Measurements from ENCODE around the gene NANOG. TPM values are rescaled to one million over a fixed set of nuclear protein-coding genes. Genes with fewer than 3 reads are reported as not detected.
"Not testable (repeated sequence)": the region's sequence is repeated elsewhere in the genome, so short reads cannot be mapped to it uniquely, and the experiment has no call there.

The NANOG gene
- total RNA-seq, 4 donors from 2014 or later, result 0.16 to 0.41 TPM; not detected in 2

DNA sequence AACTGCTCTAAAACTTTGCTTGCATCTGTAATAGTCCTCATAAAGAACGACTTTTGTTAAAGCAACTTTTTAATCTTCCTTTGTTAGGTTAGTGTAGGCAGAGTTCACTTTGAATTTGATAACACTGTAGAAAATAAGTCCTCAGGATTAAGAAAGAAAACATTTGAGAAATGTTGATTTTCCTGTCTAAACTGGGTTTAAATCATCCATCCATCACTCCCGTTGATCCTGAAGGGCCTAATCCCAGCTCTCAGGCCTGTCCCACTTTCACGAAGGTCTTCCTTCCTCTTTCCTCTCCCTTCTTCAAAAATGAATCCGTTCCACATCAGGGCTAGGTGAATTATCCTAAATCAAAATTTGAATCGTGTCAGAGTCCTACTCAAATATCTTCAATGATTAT, 46.6 kb downstream of the NANOG start:
- no peaks in the 10 kb centered on the region for H3K36me3 ChIP-seq
- H3K9me3 ChIP-seq, result no peaks in the 10 kb centered on the region
- H3K4me3 ChIP-seq, result no peak overlapping the region
- no peaks in the 10 kb centered on the region for H3K27me3 ChIP-seq
- intact Hi-C loops (cut with DNase I; ENCODE audit: low total_unique reads) (no loop called here), in situ Hi-C loops (cut with MboI; ENCODE audit: low pct_ligation_motif_present in 1 of 4, low pct_unique_long_range_greater_than_20kb in 1 of 4, low sequenced_read_pairs in 3 of 4) (no loop called here)
- no peak overlapping the region for H3K27ac ChIP-seq
- 51 to 54% methylated on average over 5 of the region's 5 CpGs for whole genome bisulfite sequencing, 2 donors (ENCODE audit: low coverage in 1 of 2)
- no peaks in the 10 kb centered on the region for H3K4me1 ChIP-seq
- TF ChIP-seq, protein P1, sequence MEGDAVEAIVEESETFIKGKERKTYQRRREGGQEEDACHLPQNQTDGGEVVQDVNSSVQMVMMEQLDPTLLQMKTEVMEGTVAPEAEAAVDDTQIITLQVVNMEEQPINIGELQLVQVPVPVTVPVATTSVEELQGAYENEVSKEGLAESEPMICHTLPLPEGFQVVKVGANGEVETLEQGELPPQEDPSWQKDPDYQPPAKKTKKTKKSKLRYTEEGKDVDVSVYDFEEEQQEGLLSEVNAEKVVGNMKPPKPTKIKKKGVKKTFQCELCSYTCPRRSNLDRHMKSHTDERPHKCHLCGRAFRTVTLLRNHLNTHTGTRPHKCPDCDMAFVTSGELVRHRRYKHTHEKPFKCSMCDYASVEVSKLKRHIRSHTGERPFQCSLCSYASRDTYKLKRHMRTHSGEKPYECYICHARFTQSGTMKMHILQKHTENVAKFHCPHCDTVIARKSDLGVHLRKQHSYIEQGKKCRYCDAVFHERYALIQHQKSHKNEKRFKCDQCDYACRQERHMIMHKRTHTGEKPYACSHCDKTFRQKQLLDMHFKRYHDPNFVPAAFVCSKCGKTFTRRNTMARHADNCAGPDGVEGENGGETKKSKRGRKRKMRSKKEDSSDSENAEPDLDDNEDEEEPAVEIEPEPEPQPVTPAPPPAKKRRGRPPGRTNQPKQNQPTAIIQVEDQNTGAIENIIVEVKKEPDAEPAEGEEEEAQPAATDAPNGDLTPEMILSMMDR (IDR thresholded peaks at IDR 0.05), result no peak
- TF ChIP-seq POLR2AphosphoS5 (IDR thresholded peaks at IDR 0.05), result no peak
- DNase-seq, result no peak

DNA sequence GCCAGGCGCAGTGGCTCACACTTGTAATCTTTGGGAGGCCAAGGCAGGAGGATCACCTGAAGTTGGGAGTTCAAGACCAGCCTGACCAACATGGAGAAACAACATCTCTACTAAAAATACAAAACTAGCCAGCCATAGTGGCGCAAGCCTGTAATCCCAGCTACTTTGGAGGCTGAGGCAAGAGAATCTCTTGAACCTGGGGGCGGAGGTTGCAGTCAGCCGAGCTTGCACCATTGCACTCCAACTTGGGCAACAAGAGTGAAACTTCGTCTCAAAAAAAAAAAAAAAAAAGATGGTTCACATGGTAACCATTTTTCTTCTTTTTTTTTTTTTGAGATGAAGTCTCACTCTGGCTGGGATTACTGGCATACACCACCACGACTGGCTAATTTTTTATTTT, 48.2 kb downstream of the NANOG start:
- no peak for TF ChIP-seq EP300 (IDR thresholded peaks at IDR 0.05; ENCODE audit: low read depth)
- TF ChIP-seq, protein P1 (IDR thresholded peaks at IDR 0.05), result no peak
- no peak for TF ChIP-seq POLR2A (IDR thresholded peaks at IDR 0.05)
- TF ChIP-seq POLR2AphosphoS5 (IDR thresholded peaks at IDR 0.05), result no peak
- intact Hi-C loops (cut with DNase I; ENCODE audit: low total_unique reads) (no loop called here), in situ Hi-C loops (cut with MboI; ENCODE audit: low pct_ligation_motif_present in 1 of 4, low pct_unique_long_range_greater_than_20kb in 1 of 4, low sequenced_read_pairs in 3 of 4) (no loop called here)
- no peaks in the 10 kb centered on the region for H3K27me3 ChIP-seq
- no peak overlapping the region for H3K4me3 ChIP-seq
- no peaks in the 10 kb centered on the region for H3K9me3 ChIP-seq
- no peaks in the 10 kb centered on the region for H3K36me3 ChIP-seq
- no peak for DNase-seq
- WGBS, 2 donors (ENCODE audit: low coverage in 1 of 2), result 82 to 85% methylated on average over 5 to 6 of the region's 6 CpGs
- no peak overlapping the region for H3K27ac ChIP-seq
- H3K4me1 ChIP-seq, result no peaks in the 10 kb centered on the region

DNA sequence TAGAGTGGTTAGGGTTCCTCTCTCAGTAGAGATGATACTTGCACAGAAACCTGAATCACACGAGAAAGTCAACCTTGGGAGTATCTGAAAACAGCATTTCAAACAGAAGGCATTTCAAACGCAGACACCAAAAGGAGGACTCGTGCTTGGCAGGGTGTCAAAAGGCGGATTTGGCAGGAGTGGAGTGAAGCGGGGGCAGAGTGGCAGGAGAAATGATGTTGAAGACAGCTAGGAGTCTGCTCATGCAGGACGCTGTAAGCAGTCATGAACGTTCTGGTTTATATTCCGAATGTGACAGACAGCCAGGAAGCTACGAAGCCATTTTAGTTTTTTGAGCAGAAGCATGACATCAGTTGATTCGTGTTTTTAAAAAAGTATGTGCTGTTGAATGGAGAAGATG, 50.0 kb downstream of the NANOG start:
- in situ Hi-C loops (cut with MboI; ENCODE audit: low pct_ligation_motif_present in 1 of 4, low pct_unique_long_range_greater_than_20kb in 1 of 4, low sequenced_read_pairs in 3 of 4); intact Hi-C loops (cut with DNase I; ENCODE audit: low total_unique reads); H3K4me3 ChIP-seq; H3K27me3 ChIP-seq; H3K9me3 ChIP-seq; H3K4me1 ChIP-seq; H3K36me3 ChIP-seq; H3K27ac ChIP-seq; DNase-seq: not testable (repeated sequence)
- WGBS, 2 donors (ENCODE audit: low coverage in 1 of 2), result 58% methylated on average over 10 of the region's 10 CpGs; no CpG with 5 or more reads in 1 of the 2 donors

DNA sequence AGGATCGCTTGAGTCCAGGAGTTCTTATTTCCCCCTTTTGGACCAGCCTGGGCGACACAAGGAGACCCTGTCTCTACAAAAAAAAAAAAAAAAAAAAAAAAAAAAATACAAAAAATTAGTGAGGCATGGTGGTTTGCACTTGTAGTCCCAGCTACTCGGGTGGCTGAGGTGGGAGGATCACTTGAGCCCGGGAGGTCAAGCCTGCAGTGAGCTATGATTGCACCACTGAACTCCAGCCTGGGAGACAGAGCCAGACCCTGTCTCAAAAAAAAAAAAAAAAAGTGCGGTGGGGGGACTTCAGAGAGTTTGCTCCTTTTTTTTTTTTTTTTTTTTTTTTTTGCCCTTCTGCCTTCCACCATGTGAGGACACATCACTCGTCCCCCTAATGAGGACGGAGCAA, 50.6 kb downstream of the NANOG start:
- intact Hi-C loops (cut with DNase I; ENCODE audit: low total_unique reads); in situ Hi-C loops (cut with MboI; ENCODE audit: low pct_ligation_motif_present in 1 of 4, low pct_unique_long_range_greater_than_20kb in 1 of 4, low sequenced_read_pairs in 3 of 4): not testable (repeated sequence)

DNA sequence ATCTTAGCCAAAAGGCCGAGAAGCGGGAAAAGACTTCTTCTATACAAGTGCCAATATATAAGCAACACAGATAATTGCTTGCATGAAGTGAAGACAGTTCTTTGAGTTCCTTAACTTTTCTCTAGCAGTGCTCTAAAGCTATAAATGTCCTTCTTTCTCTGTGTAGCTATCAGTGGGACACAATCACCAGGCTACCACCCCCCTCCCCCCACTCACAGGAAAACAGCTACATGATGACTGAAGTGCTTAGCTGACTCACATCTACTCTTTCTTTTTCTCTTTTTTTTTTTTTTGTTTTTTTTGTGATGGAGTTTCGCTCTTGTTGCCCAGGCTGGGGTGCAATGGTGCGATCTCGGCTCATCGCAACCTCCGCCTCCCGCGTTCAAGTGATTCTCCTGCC, 53.2 kb downstream of the NANOG start:
- H3K4me1 ChIP-seq; intact Hi-C loops (cut with DNase I; ENCODE audit: low total_unique reads); H3K36me3 ChIP-seq; H3K27me3 ChIP-seq; in situ Hi-C loops (cut with MboI; ENCODE audit: low pct_ligation_motif_present in 1 of 4, low pct_unique_long_range_greater_than_20kb in 1 of 4, low sequenced_read_pairs in 3 of 4); H3K27ac ChIP-seq; H3K9me3 ChIP-seq; DNase-seq; H3K4me3 ChIP-seq: not testable (repeated sequence)
- WGBS, 2 donors (ENCODE audit: low coverage in 1 of 2), result 93 to 100% methylated on average over 2 to 9 of the region's 9 CpGs

More for the DNA sequence above, 50.6 kb downstream of the NANOG start:
- not testable (repeated sequence) for H3K27me3 ChIP-seq, H3K36me3 ChIP-seq, H3K9me3 ChIP-seq, H3K27ac ChIP-seq, H3K4me3 ChIP-seq, DNase-seq, H3K4me1 ChIP-seq
- WGBS, 2 donors (ENCODE audit: low coverage in 1 of 2), result 69 to 80% methylated on average over 3 to 7 of the region's 7 CpGs

DNA sequence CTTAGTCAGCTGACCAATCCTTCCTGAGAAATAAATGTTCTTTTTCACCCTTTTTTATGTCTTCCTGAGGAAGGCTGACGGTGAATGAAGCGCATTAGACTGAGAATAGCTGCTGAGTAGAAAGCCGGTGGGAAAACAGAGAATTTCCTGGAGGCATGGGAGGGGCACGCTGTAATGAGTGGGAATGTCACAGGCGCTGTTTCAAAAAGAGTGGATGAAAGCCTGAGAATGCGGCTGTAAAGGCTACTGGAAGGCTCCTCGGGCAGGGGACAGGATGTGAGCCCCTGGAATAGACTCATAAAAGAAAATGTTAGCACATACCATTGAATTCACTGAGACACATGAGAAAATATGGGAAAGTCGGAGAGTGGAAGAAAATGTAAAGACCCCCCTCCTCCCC, 53.9 kb downstream of the NANOG start:
- H3K4me1 ChIP-seq; in situ Hi-C loops (cut with MboI; ENCODE audit: low pct_ligation_motif_present in 1 of 4, low pct_unique_long_range_greater_than_20kb in 1 of 4, low sequenced_read_pairs in 3 of 4); intact Hi-C loops (cut with DNase I; ENCODE audit: low total_unique reads); H3K36me3 ChIP-seq; H3K9me3 ChIP-seq; DNase-seq; H3K27me3 ChIP-seq; H3K4me3 ChIP-seq; H3K27ac ChIP-seq: not testable (repeated sequence)
- 10 to 31% methylated on average over 2 to 5 of the region's 8 CpGs for WGBS, 2 donors (ENCODE audit: low coverage in 1 of 2)

DNA sequence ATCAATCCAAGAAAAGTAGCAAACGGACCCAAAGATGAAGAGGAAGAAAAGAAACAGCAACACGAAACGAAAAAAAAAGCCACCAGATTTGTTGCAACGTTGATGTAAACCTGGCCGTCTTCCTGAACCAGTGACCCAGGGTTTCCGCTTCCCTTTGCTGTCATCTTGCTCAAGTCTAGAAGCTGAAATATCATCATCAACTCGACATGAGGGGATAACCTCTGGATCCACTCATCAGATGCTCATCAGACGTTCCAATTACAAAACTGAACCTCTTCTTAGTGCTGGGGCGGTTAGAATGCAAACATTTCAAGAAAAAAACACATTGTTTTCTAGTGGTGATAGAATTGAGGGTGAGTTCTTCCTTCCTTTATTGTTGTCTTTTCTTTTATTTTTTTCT, 54.4 kb downstream of the NANOG start:
- in situ Hi-C loops (cut with MboI; ENCODE audit: low pct_ligation_motif_present in 1 of 4, low pct_unique_long_range_greater_than_20kb in 1 of 4, low sequenced_read_pairs in 3 of 4); H3K9me3 ChIP-seq; H3K27ac ChIP-seq; DNase-seq; H3K4me3 ChIP-seq; H3K4me1 ChIP-seq; H3K36me3 ChIP-seq; intact Hi-C loops (cut with DNase I; ENCODE audit: low total_unique reads); H3K27me3 ChIP-seq: not testable (repeated sequence)
- WGBS, 2 donors (ENCODE audit: low coverage in 1 of 2), result 11 to 27% methylated on average over 1 to 3 of the region's 9 CpGs
